Ishikawa (cell line): ENCODE data around the gene ARFGEF3.

Experiments used
- CEBPB ChIP-seq: IDR thresholded peaks from 2 replicates; pipeline ENCODE4 v1.6.1; 2012
- CREB1 ChIP-seq: IDR thresholded peaks from 2 replicates; pipeline ENCODE4 v1.6.1; 2012; ENCODE audit warnings: low read depth
- EGR1 ChIP-seq: IDR thresholded peaks from 2 replicates; pipeline ENCODE4 v1.6.1; 2012
- EP300 ChIP-seq: IDR thresholded peaks from 2 replicates; pipeline ENCODE4 v1.6.1; 2012; ENCODE audit warnings: borderline replicate concordance
- FOXM1 ChIP-seq: IDR thresholded peaks from 2 replicates; pipeline ENCODE4 v1.6.1; 2012; ENCODE audit warnings: low read depth, borderline replicate concordance
- NFIC ChIP-seq: IDR thresholded peaks from 2 replicates; pipeline ENCODE4 v1.6.1; 2012
- RAD21 ChIP-seq: IDR thresholded peaks from 2 replicates; pipeline ENCODE4 v1.6.1; 2012; ENCODE audit warnings: low read depth
- TAF1 ChIP-seq: IDR thresholded peaks from 2 replicates; pipeline ENCODE4 v1.6.1; 2012; ENCODE audit warnings: low read depth, mild to moderate bottlenecking
- TCF12 ChIP-seq: IDR thresholded peaks from 2 replicates; pipeline ENCODE4 v1.6.1; 2012; ENCODE audit warnings: low read depth
- TEAD4 ChIP-seq: IDR thresholded peaks from 2 replicates; pipeline ENCODE4 v1.6.1; 2012
- YY1 ChIP-seq: IDR thresholded peaks from 2 replicates; pipeline ENCODE4 v1.6.1; 2012; ENCODE audit warnings: low read depth
- ZBTB7A ChIP-seq: IDR thresholded peaks from 2 replicates; pipeline ENCODE4 v1.6.1; 2012; ENCODE audit warnings: low read depth
- TF ChIP-seq, protein P1 (sequence below): IDR thresholded peaks from 2 replicates; pipeline ENCODE4 v1.6.1; 2012; ENCODE audit warnings: low read depth, mild to moderate bottlenecking
- TF ChIP-seq, protein P2 (sequence below): IDR thresholded peaks from 2 replicates; pipeline ENCODE4 v1.6.1; 2012
- TF ChIP-seq, protein P3 (sequence below): IDR thresholded peaks from 2 replicates; pipeline ENCODE4 v1.6.1; 2012

ARFGEF3 gene

DNA sequence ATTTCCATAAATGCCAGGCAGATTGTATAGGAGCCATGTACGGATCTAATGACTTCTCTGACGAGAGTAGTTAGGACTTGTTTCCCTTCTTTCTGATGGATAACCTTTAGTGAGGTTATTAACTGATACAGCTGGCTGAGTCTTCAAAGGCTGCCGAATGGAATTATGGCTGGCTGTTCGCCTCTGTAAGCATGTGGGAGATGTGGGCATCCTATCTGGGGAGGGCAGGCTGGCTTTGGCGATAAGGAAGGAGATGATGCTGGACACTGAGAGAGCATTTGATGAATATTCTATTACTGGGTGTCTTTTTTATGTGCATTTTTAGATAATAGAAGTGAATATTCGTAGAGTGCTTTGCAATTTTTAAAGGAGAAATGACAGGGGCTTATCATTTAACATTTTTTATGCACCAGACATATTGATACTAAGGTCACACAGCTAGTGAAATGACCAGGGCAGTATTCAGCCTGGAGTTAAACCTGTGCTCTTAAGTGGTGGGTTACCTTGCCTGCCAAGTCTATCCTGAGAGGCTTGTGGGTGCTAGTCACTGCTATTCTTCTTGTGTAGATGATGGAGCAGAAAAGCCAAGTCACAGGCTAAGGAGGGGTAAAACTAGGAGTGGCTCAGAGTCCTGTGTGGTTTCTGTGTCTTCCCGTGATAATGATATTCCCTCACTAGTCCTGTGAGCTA, 53.5 kb downstream of the ARFGEF3 start:
- TF ChIP-seq, protein P1, sequence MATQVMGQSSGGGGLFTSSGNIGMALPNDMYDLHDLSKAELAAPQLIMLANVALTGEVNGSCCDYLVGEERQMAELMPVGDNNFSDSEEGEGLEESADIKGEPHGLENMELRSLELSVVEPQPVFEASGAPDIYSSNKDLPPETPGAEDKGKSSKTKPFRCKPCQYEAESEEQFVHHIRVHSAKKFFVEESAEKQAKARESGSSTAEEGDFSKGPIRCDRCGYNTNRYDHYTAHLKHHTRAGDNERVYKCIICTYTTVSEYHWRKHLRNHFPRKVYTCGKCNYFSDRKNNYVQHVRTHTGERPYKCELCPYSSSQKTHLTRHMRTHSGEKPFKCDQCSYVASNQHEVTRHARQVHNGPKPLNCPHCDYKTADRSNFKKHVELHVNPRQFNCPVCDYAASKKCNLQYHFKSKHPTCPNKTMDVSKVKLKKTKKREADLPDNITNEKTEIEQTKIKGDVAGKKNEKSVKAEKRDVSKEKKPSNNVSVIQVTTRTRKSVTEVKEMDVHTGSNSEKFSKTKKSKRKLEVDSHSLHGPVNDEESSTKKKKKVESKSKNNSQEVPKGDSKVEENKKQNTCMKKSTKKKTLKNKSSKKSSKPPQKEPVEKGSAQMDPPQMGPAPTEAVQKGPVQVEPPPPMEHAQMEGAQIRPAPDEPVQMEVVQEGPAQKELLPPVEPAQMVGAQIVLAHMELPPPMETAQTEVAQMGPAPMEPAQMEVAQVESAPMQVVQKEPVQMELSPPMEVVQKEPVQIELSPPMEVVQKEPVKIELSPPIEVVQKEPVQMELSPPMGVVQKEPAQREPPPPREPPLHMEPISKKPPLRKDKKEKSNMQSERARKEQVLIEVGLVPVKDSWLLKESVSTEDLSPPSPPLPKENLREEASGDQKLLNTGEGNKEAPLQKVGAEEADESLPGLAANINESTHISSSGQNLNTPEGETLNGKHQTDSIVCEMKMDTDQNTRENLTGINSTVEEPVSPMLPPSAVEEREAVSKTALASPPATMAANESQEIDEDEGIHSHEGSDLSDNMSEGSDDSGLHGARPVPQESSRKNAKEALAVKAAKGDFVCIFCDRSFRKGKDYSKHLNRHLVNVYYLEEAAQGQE, result no peak
- TF ChIP-seq TAF1 (no peak), YY1 (no peak), TCF12 (no peak), FOXM1 (no peak), NFIC (no peak), EP300 (no peak), CEBPB (no peak), CREB1 (no peak), EGR1 (no peak), RAD21 (no peak), TEAD4 (no peak), ZBTB7A (no peak)
- TF ChIP-seq, protein P2, sequence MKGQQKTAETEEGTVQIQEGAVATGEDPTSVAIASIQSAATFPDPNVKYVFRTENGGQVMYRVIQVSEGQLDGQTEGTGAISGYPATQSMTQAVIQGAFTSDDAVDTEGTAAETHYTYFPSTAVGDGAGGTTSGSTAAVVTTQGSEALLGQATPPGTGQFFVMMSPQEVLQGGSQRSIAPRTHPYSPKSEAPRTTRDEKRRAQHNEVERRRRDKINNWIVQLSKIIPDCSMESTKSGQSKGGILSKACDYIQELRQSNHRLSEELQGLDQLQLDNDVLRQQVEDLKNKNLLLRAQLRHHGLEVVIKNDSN, result no peak
- TF ChIP-seq, protein P3, sequence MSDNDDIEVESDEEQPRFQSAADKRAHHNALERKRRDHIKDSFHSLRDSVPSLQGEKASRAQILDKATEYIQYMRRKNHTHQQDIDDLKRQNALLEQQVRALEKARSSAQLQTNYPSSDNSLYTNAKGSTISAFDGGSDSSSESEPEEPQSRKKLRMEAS, result no peak

DNA sequence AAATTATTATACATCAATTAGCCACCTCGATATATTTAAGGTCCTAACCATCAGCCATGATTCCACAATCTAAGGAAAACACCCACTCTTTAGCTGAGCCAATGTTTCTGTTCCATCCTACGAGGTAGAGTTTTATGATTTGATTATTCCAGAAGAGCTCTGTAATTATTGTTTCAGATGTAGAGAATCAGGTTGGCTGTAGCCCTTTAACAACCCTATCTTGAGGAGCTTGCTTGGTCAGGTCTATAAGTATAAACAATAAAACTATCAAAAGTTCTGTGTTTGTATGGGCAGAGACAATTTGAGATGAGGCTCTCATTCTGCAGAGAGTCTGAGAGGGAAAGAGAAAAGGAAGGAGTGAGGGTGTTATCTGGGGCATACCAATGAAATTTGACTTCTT, 56.7 kb downstream of the ARFGEF3 start, which contains the start of gene PBOV1:
PBOV1 (minus strand) TSS at position 43 of the 400 bp plus-strand sequence. CDS start 96 bp downstream, outside the sequence.
- TF ChIP-seq EGR1 (no peak), CEBPB (no peak), ZBTB7A (no peak), RAD21 (no peak), EP300 (no peak), CREB1 (no peak), NFIC (no peak), TCF12 (no peak)
- TF ChIP-seq, protein P2, result no peak

DNA sequence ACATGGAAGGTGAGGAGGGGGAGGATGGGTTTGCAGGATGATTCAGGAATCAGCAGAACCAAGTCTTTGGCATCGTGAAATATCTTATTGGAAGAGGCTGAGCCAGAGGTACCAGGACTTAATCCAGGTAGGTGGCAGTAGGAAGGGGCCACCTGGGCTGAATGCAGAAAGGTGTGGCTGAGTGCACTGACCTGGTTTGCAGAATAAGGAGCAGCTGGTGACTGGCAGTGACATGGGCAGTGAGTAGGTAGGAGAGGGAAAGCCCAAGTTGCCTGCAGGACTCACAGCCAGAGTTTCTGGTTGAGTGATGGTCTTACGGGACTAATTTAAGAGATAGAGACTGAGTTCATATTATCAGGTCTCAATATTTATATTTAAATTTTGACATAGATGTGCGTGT, 57.7 kb downstream of the ARFGEF3 start:
- TF ChIP-seq EGR1 (no peak), ZBTB7A (no peak), TCF12 (no peak), TEAD4 (no peak), NFIC (no peak)
- TF ChIP-seq, protein P2, result no peak
- TF ChIP-seq, protein P3, result no peak

DNA sequence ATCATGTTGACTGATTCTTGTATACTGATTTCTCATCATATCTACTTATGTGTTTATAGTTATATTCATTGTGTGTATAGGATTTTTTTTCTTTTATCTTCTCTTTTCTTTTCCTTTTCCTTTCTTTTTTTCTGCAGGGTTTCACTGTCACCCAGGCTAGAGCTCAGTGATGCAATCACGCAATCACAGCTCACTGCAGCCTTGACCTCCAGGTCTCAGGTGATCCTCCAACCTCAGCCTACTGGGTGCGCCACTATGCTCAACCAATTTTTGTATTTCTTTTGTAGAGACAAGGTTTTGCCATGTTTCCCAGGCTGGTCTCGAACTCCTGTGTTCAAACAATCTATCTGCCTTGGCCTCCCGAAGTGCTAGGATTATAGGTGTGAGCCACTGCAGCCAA, 58.2 kb downstream of the ARFGEF3 start:
- no peak for TF ChIP-seq ZBTB7A
- no peak for TF ChIP-seq RAD21
- TF ChIP-seq, protein P1, result no peak
- TF ChIP-seq EP300, result no peak
- no peak for TF ChIP-seq TEAD4
- no peak for TF ChIP-seq TCF12
- no peak for TF ChIP-seq TAF1
- TF ChIP-seq YY1, result no peak
- no peak for TF ChIP-seq EGR1
- TF ChIP-seq, protein P3, result no peak
- TF ChIP-seq FOXM1, result no peak
- TF ChIP-seq CREB1, result no peak
- TF ChIP-seq, protein P2, result no peak
- no peak for TF ChIP-seq CEBPB
- TF ChIP-seq NFIC, result no peak
